ENCODE measurements around the gene CRAMP1. TPM values are rescaled to one million over a fixed set of nuclear protein-coding genes. Genes with fewer than 3 reads are reported as not detected.

Gene CRAMP1, protein sequence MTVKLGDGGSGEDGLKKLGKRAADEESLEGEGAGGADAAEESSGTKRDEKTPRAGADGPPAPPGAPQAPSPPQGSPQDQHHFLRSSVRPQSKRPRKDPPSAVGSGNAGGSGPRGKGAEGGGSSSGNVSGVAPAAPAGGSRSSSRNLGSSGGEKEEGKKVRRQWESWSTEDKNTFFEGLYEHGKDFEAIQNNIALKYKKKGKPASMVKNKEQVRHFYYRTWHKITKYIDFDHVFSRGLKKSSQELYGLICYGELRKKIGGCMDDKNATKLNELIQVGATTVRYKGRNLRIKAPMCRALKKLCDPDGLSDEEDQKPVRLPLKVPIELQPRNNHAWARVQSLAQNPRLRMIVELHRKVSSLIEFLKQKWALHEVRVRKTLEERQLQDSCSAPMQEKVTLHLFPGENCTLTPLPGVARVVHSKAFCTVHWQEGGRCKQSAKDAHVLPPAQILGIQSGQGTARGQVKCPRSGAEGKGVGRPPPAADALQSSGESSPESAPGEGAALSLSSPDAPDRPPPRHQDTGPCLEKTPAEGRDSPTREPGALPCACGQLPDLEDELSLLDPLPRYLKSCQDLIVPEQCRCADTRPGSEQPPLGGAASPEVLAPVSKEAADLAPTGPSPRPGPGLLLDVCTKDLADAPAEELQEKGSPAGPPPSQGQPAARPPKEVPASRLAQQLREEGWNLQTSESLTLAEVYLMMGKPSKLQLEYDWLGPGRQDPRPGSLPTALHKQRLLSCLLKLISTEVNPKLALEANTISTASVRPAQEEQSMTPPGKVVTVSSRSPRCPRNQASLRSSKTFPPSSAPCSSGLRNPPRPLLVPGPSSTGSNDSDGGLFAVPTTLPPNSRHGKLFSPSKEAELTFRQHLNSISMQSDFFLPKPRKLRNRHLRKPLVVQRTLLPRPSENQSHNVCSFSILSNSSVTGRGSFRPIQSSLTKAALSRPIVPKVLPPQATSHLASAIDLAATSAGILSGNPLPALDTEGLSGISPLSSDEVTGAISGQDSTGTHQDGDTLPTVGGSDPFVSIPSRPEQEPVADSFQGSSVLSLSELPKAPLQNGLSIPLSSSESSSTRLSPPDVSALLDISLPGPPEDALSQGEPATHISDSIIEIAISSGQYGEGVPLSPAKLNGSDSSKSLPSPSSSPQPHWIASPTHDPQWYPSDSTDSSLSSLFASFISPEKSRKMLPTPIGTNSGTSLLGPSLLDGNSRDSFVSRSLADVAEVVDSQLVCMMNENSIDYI (N-terminal part only)
- 10 to 100 TPM in 2 of 4 donors, 1 to 10 TPM in 2; 7.6 to 11.7 (median 9.8) TPM for total RNA-seq

GRCh38 chr16:1612320-1613111 lies at the start of gene CRAMP1:
CRAMP1 (plus strand) TSS chr16:1612360; CDS start chr16:1614640, 2,280 bp downstream.
- ATAC-seq (ENCODE audit: low FRiP score) (peak; percentile 9), DNase-seq (ENCODE audit: low spot score) (no peak)
- TF ChIP-seq, protein P1, sequence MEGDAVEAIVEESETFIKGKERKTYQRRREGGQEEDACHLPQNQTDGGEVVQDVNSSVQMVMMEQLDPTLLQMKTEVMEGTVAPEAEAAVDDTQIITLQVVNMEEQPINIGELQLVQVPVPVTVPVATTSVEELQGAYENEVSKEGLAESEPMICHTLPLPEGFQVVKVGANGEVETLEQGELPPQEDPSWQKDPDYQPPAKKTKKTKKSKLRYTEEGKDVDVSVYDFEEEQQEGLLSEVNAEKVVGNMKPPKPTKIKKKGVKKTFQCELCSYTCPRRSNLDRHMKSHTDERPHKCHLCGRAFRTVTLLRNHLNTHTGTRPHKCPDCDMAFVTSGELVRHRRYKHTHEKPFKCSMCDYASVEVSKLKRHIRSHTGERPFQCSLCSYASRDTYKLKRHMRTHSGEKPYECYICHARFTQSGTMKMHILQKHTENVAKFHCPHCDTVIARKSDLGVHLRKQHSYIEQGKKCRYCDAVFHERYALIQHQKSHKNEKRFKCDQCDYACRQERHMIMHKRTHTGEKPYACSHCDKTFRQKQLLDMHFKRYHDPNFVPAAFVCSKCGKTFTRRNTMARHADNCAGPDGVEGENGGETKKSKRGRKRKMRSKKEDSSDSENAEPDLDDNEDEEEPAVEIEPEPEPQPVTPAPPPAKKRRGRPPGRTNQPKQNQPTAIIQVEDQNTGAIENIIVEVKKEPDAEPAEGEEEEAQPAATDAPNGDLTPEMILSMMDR (IDR thresholded peaks at IDR 0.05): no peak

GRCh38 chr16:1563786-1564185 lies 48.4 kb upstream of the CRAMP1 start:
- no peak for ATAC-seq (ENCODE audit: low FRiP score)
- DNase-seq (ENCODE audit: low spot score): no peak
- TF ChIP-seq, protein P1 (IDR thresholded peaks at IDR 0.05): no peak

- ATAC-seq (ENCODE audit: low FRiP score) (no peak), DNase-seq (ENCODE audit: low spot score) (no peak)
- TF ChIP-seq, protein P1 (IDR thresholded peaks at IDR 0.05): no peak
Observed at GRCh38 chr16:1564325-1564724, 47.8 kb upstream of the CRAMP1 start.

DNA sequence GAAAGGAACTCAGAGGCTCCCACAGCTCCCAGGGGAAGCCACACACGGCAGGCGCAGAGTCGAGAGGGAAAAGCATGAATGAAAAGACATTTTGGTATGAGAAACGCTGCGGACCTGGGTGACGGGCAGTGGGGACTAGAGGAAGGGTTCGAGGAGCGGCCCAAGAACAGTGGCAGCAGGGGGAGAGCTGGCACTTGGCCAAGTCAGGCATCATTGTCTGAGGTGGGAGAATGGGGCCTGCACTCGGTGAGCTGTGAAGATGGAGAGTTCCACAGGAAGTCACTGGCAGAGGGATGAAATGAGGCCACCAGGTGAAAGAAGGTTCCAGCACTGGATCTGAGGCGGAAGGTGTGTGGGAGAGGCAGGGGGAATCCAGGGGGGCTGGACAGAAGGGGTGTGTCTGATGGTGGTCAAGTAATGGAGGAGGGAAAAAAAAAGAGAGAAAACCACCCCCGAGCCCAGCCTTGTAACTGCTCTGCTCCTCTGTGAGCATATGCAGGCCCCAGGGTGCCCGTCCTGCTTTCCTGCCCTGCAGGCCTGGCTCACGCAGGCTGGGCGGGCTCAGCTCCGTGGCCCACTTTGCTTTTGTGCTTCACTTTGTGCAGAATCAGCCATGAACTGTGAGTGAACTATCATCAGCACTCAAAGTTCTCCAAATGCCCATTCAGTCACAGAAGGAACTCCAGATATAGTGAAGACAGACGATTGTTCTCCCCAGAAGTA lies 46.9 kb upstream of the CRAMP1 start:
- ATAC-seq (ENCODE audit: low FRiP score) (no peak), DNase-seq (ENCODE audit: low spot score) (no peak)
- TF ChIP-seq, protein P1 (IDR thresholded peaks at IDR 0.05): no peak

GRCh38 chr16:1567988-1568387 lies 44.2 kb upstream of the CRAMP1 start:
- ATAC-seq (ENCODE audit: low FRiP score): no peak
- TF ChIP-seq, protein P1 (IDR thresholded peaks at IDR 0.05): no peak
- DNase-seq (ENCODE audit: low spot score): no peak

Data from omental fat pad (tissue), 4 donors.